ENCODE data around the gene RPS6KA3. TPM values are rescaled to one million over a fixed set of nuclear protein-coding genes. Genes with fewer than 3 reads are reported as not detected.

RPS6KA3 gene
- total and polyA plus RNA-seq, 2 of the 8 experiments (the other 6 are each of a cell fraction or from before 2014, with no cell fraction given) = 7.1 to 13.0 TPM

- Histone ChIP-seq H2BK20ac (ENCODE audit: low read length) (no peak overlapping the region), H3K23me2 (ENCODE audit: low read depth, low read length) (no peaks in the 10 kb centered on the region), H3K14ac (ENCODE audit: insufficient read length) (no peak overlapping the region), H2AK5ac (ENCODE audit: low read depth, low read length) (no peak overlapping the region), H3K4me2 (ENCODE audit: insufficient read depth in 1 of 2, low read depth in 2 of 2, low read length in 2 of 2) (no peak overlapping the region), H3K27me3 (replicated peaks in 1 of 4; ENCODE audit: control insufficient read depth in 3 of 4, extremely low read depth in 1 of 4, insufficient read depth in 3 of 4, low read length in 3 of 4) (no peaks in the 10 kb centered on the region), H3K79me1 (ENCODE audit: low read depth, low read length) (no peaks in the 10 kb centered on the region), H3K23ac (ENCODE audit: insufficient read length) (no peak overlapping the region), H2AFZ (ENCODE audit: low read length) (no peak overlapping the region), H2BK12ac (ENCODE audit: low read depth, low read length) (no peak overlapping the region), H4K8ac (ENCODE audit: extremely low read depth, insufficient read depth, low read length) (no peak overlapping the region), H3K4ac (replicated peaks; ENCODE audit: insufficient read length, low read depth, low read length) (no peak overlapping the region), H3K9ac (replicated peaks in 1 of 4; ENCODE audit: extremely low read depth in 1 of 4, low read depth in 3 of 4, low read length in 3 of 4) (no peak overlapping the region), H4K5ac (ENCODE audit: insufficient read length, low read depth, low read length) (no peak overlapping the region), H3K4me3 (ENCODE audit: extremely low read depth in 1 of 4, insufficient read depth in 2 of 4, low read depth in 3 of 4, low read length in 4 of 4) (no peak overlapping the region), H4K91ac (replicated peaks; ENCODE audit: insufficient read length, low read length) (no peak overlapping the region), H2BK15ac (ENCODE audit: low read length) (no peak overlapping the region), H3K4me1 (replicated peaks in 1 of 4; ENCODE audit: control insufficient read depth in 3 of 4, insufficient read depth in 4 of 4, low read length in 3 of 4) (no peaks in the 10 kb centered on the region), H2BK120ac (replicated peaks; ENCODE audit: low read depth, low read length) (no peak overlapping the region), H2BK5ac (ENCODE audit: low read depth, low read length) (no peak overlapping the region), H3K9me3 (ENCODE audit: insufficient read depth in 2 of 2, low read depth in 1 of 2, low read length in 1 of 2) (no peaks in the 10 kb centered on the region), H3K18ac (ENCODE audit: extremely low read depth, low read length) (no peak overlapping the region), H3K36me3 (ENCODE audit: control insufficient read depth in 2 of 4, insufficient read depth in 4 of 4, low read length in 3 of 4) (no peaks in the 10 kb centered on the region), H3K56ac (replicated peaks; ENCODE audit: insufficient read length, low read depth, low read length) (no peak overlapping the region), H3K79me2 (ENCODE audit: control insufficient read depth in 1 of 2, insufficient read depth in 2 of 2, low read length in 2 of 2) (no peaks in the 10 kb centered on the region), H4K20me1 (replicated peaks in 1 of 2; ENCODE audit: control insufficient read depth in 1 of 2, insufficient read depth in 2 of 2, low read length in 2 of 2) (no peaks in the 10 kb centered on the region), H3K27ac (ENCODE audit: low read depth, low read length) (no peak overlapping the region)
- DNase-seq (ENCODE audit: low read depth in 1 of 2, low spot score in 2 of 2) (no peak), FAIRE-seq (no peak)
- 100% methylated on average over 1 of the region's 1 CpG; no CpG with 5 or more reads in 1 of the 2 experiments for WGBS, 2 experiments (ENCODE audit: extremely low coverage in 1 of 2, insufficient coverage in 1 of 2, insufficient read length in 1 of 2, insufficient replicate concordance in 2 of 2, low coverage in 1 of 2, low lambda C conversion rate in 2 of 2, missing lambda C conversion rate in 1 of 2)
- ChIA-PET POLR2A (ENCODE audit: partially characterized antibody) (no interaction called here), CTCF (ENCODE audit: partially characterized antibody) (no interaction called here)
- no peak for TF ChIP-seq FOSL1 (IDR thresholded peaks at IDR 0.05; ENCODE audit: insufficient read depth, low read depth, low read length)
- TF ChIP-seq SAP30 (IDR thresholded peaks at IDR 0.05; ENCODE audit: insufficient read depth, insufficient replicate concordance, low read length) = no peak
- no peak for TF ChIP-seq CHD2 (IDR thresholded peaks at IDR 0.05; ENCODE audit: low read length)
- TF ChIP-seq TEAD4 (IDR thresholded peaks at IDR 0.05; ENCODE audit: low read depth, low read length) = no peak
- no peak for TF ChIP-seq ZNF274 (IDR thresholded peaks at IDR 0.05; ENCODE audit: borderline replicate concordance, extremely low read depth, low read length)
- TF ChIP-seq CBX8 (IDR thresholded peaks at IDR 0.05; ENCODE audit: borderline replicate concordance, low read depth, low read length) = no peak
- no peak for TF ChIP-seq ASH2L (IDR thresholded peaks at IDR 0.05; ENCODE audit: low read length)
- TF ChIP-seq, protein P1, sequence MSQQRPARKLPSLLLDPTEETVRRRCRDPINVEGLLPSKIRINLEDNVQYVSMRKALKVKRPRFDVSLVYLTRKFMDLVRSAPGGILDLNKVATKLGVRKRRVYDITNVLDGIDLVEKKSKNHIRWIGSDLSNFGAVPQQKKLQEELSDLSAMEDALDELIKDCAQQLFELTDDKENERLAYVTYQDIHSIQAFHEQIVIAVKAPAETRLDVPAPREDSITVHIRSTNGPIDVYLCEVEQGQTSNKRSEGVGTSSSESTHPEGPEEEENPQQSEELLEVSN (IDR thresholded peaks at IDR 0.05) = no peak
- no peak for TF ChIP-seq BRCA1 (IDR thresholded peaks at IDR 0.05; ENCODE audit: low read depth, low read length)
- TF ChIP-seq SP1 (IDR thresholded peaks at IDR 0.05; ENCODE audit: low read depth, low read length) = no peak
- no peak for TF ChIP-seq SRF (IDR thresholded peaks at IDR 0.05; ENCODE audit: low read depth, low read length)
- no peak for TF ChIP-seq RNF2 (IDR thresholded peaks at IDR 0.05; ENCODE audit: borderline replicate concordance, low read depth, low read length, missing control alignments, poor library complexity, severe bottlenecking)
- TF ChIP-seq EP300 (IDR thresholded peaks at IDR 0.05; ENCODE audit: borderline replicate concordance in 1 of 2, low read depth in 2 of 2, low read length in 2 of 2) = no peak
- TF ChIP-seq HDAC6 (IDR thresholded peaks at IDR 0.05; ENCODE audit: low read depth, low read length) = no peak
Observed at GRCh38 chrX:20284444-20284843, 17.7 kb upstream of the RPS6KA3 start.
